Omental fat pad (tissue), 4 donors: Measurements from ENCODE around the gene SGMS1. TPM values are rescaled to one million over a fixed set of nuclear protein-coding genes. Genes with fewer than 3 reads are reported as not detected.

Experiments
- ATAC-seq: fragments of 150-250 bp; one replicate; pipeline ENCODE4 v1.9.1; 2016; ENCODE audit warnings: mild to moderate bottlenecking, moderate library complexity; ENCODE audit not compliant: low FRiP score
- DNase-seq: peaks from one replicate; pipeline ENCODE4 v3.0.0-alpha.2; 2019; ENCODE audit warnings: low spot score
- CTCF ChIP-seq, 3 donors: fragments of 450-650 bp; IDR thresholded peaks; one replicate each; pipeline ENCODE4 v1.5.1; 2016 to 2017; ENCODE audit warnings: antibody characterized with exemption in 3 of 3, mild to moderate bottlenecking in 3 of 3, moderate library complexity in 2 of 3
- total RNA-seq, 4 donors: library from RNA; depleted of rRNA; stranded (reverse); fragments of >200 nt; gene quantifications; one replicate each; pipeline ENCODE4 v1.1.0, GENCODE V29; 2016

SGMS1 gene
- total RNA-seq, 4 donors from 2014 or later, result 82.5 to 136 (median 96.4) TPM

- DNase-seq, result no peak
- ATAC-seq, result no peak
- no peak for TF ChIP-seq CTCF (IDR thresholded peaks at IDR 0.05)
These were observed 152.2 kb downstream of the SGMS1 start for GRCh38 chr10:50471583-50471975.

- TF ChIP-seq CTCF (IDR thresholded peaks at IDR 0.05), result no peak
- no peak for DNase-seq
- no peak for ATAC-seq
These were observed 152.8 kb downstream of the SGMS1 start for GRCh38 chr10:50470798-50471582.

- ATAC-seq (no peak), DNase-seq (no peak)
- no peak for TF ChIP-seq CTCF (IDR thresholded peaks at IDR 0.05)
These were observed 153.4 kb downstream of the SGMS1 start for GRCh38 chr10:50470345-50470744.

GRCh38 chr10:50469778-50470193 is 154.0 kb downstream of the SGMS1 start:
- no peak for TF ChIP-seq CTCF (IDR thresholded peaks at IDR 0.05)
- ATAC-seq, result no peak
- DNase-seq, result no peak

GRCh38 chr10:50469288-50469687 is 154.5 kb downstream of the SGMS1 start:
- TF ChIP-seq CTCF (IDR thresholded peaks at IDR 0.05), result no peak
- DNase-seq (no peak), ATAC-seq (no peak)

GRCh38 chr10:50467209-50467608 is 156.5 kb downstream of the SGMS1 start:
- TF ChIP-seq CTCF (IDR thresholded peaks at IDR 0.05), result no peak
- ATAC-seq (no peak), DNase-seq (no peak)

GRCh38 chr10:50464004-50464409 is 159.7 kb downstream of the SGMS1 start:
- DNase-seq (no peak), ATAC-seq (no peak)
- TF ChIP-seq CTCF (IDR thresholded peaks at IDR 0.05), result no peak
